HUES64 (cell line): ENCODE data around the gene CXCL11.
"Not testable (repeated sequence)": the region's sequence is repeated elsewhere in the genome, so short reads cannot be mapped to it uniquely, and the experiment has no call there.

ENCODE experiments used
- H3K27ac ChIP-seq: 2 replicates; pipeline ENCODE4 v1.7.0; 2013; ENCODE audit warnings: low read depth, low read length, inconsistent platforms
- H3K27me3 ChIP-seq: 2 replicates; pipeline ENCODE4 v1.6.1; 2013; ENCODE audit warnings: mild to moderate bottlenecking, low read length; ENCODE audit not compliant: insufficient read depth
- H3K36me3 ChIP-seq: 2 replicates; pipeline ENCODE4 v1.6.1; 2013; ENCODE audit warnings: mild to moderate bottlenecking, low read length; ENCODE audit not compliant: insufficient read depth
- H3K4me1 ChIP-seq: 2 replicates; pipeline ENCODE4 v1.6.1; 2013; ENCODE audit warnings: mild to moderate bottlenecking, low read length, moderate library complexity; ENCODE audit not compliant: insufficient read depth
- H3K4me3 ChIP-seq: 2 replicates; pipeline ENCODE4 v1.5.1; 2013; ENCODE audit warnings: mild to moderate bottlenecking, low read length, moderate library complexity
- H3K9ac ChIP-seq: 2 replicates; pipeline ENCODE4 v1.6.1; 2013; ENCODE audit warnings: mild to moderate bottlenecking, low read depth, low read length
- H3K9me3 ChIP-seq: 2 replicates; pipeline ENCODE4 v1.6.1; 2013; ENCODE audit warnings: low read depth, low read length; ENCODE audit not compliant: insufficient read depth
- WGBS: fragments of 150-250, 120-280 bp; methylation state at CpG from one replicate; pipeline ENCODE4 v1.1.7; 2013; ENCODE audit warnings: missing lambda C conversion rate; 5-methylcytosine and 5-hydroxymethylcytosine counted together

Gene CXCL11

DNA sequence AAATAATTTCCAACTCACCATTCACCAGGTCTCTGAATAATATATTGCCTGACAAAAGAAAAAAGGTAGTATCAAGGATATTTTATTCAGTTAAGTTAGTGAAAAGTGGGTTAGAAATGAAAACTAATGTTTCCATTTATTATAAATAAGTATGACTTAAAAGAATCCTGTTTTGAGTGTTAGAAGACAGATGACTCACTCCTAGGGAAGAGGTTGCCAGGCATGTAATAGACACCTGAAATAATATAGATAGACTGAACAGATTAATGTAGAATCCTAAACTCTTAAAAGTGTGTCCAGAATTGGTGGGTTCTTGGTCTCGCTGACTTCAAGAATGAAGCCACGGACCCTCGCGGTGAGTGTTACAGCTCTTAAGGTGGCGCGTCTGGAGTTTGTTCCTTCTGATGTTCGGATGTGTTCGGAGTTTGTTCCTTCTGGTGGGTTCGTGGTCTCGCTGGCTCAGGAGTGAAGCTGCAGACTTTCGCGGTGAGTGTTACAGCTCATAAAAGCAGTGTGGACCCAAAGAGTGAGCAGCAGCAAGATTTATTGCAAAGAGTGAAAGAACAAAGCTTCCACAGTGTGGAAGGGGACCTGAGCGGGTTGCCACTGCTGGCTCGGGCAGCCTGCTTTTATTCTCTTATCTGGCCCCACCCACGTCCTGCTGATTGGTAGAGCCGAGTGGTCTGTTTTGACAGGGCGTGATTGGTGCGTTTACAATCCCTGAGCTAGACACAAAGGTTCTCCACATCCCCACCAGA lies 6.5 kb upstream of the CXCL11 start:
- not testable (repeated sequence) for H3K27me3 ChIP-seq, H3K27ac ChIP-seq, H3K4me1 ChIP-seq, H3K36me3 ChIP-seq, H3K4me3 ChIP-seq, H3K9ac ChIP-seq, H3K9me3 ChIP-seq
- 95% methylated on average over 15 of the region's 18 CpGs for WGBS

DNA sequence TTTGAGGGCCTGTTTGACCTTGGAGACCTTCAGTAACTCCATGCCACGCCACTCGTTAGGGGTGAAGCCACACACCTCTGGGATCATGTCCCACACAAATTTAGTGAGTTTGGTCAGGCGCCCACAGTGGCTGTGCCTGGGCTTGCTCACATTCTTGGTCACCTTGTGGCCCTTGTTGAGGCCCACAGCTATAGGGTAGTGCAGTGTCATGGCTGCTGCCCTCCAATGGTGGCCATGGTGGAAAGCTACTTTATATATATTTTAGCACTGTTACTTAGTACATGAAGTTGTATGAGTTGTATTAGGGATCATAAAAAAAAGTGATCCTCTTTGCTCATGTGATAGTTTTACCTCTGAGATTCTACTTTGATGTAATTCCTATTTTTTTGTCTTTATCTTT lies 985 bp upstream of the CXCL11 start:
- no peak overlapping the region for H3K4me3 ChIP-seq
- H3K27ac ChIP-seq = no peak overlapping the region
- H3K9me3 ChIP-seq = no peaks in the 10 kb centered on the region
- H3K27me3 ChIP-seq = no peaks in the 10 kb centered on the region
- no peak overlapping the region for H3K9ac ChIP-seq
- no peaks in the 10 kb centered on the region for H3K36me3 ChIP-seq
- WGBS = 95% methylated on average over 3 of the region's 3 CpGs
- H3K4me1 ChIP-seq = no peaks in the 10 kb centered on the region

DNA sequence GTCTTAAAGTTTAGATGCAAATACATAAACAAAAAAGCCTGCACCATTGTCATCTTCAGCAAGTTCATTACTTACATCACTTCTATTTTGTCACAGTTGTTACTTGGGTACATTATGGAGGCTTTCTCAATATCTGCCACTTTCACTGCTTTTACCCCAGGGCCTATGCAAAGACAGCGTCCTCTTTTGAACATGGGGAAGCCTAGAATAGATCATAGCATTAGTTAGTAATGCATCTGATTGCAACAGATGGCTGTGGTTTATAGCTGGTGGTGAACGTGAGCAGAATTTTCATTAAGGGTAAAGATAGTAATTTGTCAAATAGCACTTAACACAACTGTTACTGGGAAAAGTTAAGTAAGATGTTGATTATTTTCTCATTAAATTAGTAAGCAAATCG lies 729 bp downstream of the CXCL11 start:
- H3K4me3 ChIP-seq = no peak overlapping the region
- H3K9me3 ChIP-seq = no peaks in the 10 kb centered on the region
- WGBS = 85% methylated on average over 3 of the region's 3 CpGs
- no peak overlapping the region for H3K9ac ChIP-seq
- H3K36me3 ChIP-seq = no peaks in the 10 kb centered on the region
- H3K27ac ChIP-seq = no peak overlapping the region
- H3K27me3 ChIP-seq = no peaks in the 10 kb centered on the region
- no peaks in the 10 kb centered on the region for H3K4me1 ChIP-seq

DNA sequence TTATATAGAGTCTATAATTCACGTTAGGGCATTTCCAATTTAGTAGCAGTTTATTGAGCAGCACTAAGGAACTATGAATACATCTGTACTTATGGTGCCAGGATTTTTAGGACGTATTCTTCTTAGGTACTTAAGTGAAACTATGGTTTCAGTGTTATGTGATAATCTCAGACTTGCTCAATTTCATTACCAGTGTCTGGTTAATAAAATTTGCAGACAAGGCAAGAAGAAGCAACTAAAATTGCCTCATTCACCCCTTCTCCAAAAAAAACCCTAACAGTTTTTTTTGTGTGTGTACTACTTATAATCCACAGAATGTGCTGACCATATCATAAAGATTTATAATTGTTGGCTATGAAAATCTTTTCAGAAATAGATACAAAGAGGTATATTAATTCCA lies 6.6 kb downstream of the CXCL11 start:
- Histone ChIP-seq H3K4me1 (no peaks in the 10 kb centered on the region), H3K4me3 (no peak overlapping the region), H3K36me3 (no peaks in the 10 kb centered on the region), H3K9me3 (no peaks in the 10 kb centered on the region), H3K27ac (no peak overlapping the region), H3K27me3 (no peaks in the 10 kb centered on the region), H3K9ac (no peak overlapping the region)
- 86% methylated on average over 2 of the region's 2 CpGs for WGBS

GRCh38 chr4:76028350-76028765 lies 7.5 kb downstream of the CXCL11 start:
- H3K9me3 ChIP-seq = no peaks in the 10 kb centered on the region
- no peak overlapping the region for H3K4me3 ChIP-seq
- no peak overlapping the region for H3K27ac ChIP-seq
- no peaks in the 10 kb centered on the region for H3K36me3 ChIP-seq
- no peaks in the 10 kb centered on the region for H3K27me3 ChIP-seq
- no peak overlapping the region for H3K9ac ChIP-seq
- no peaks in the 10 kb centered on the region for H3K4me1 ChIP-seq
- 89% methylated on average over 6 of the region's 6 CpGs for WGBS

DNA sequence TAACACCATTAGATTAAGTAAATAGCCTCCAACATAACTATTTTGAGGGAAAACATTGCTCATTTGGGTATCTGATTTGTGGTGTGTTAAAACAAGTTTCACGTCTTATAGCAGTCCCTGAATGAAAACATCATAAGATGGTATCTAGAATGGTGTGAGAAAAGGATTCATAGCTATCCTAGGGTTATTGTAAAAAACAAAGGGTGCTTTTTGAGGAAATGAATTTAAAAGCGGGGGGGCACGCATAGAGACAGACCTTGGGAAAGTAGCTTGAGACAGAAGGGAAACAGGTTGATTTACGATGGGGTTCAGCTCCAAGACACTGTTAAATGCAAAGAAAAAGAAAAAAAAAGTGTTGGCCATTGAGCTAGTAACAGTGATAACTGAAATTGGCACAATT lies 11.8 kb downstream of the CXCL11 start:
- no peaks in the 10 kb centered on the region for H3K4me1 ChIP-seq
- H3K36me3 ChIP-seq = no peaks in the 10 kb centered on the region
- no peak overlapping the region for H3K9ac ChIP-seq
- no peaks in the 10 kb centered on the region for H3K27me3 ChIP-seq
- no peaks in the 10 kb centered on the region for H3K9me3 ChIP-seq
- H3K27ac ChIP-seq = no peak overlapping the region
- no peak overlapping the region for H3K4me3 ChIP-seq
- WGBS = 93% methylated on average over 4 of the region's 4 CpGs

GRCh38 chr4:76023389-76023788 lies 12.5 kb downstream of the CXCL11 start, which contains the start of gene CXCL10:
CXCL10 (minus strand) TSS chr4:76023497; CDS start chr4:76023431, 66 bp downstream.
- no peaks in the 10 kb centered on the region for H3K36me3 ChIP-seq
- 51% methylated on average over 2 of the region's 3 CpGs for WGBS
- no peaks in the 10 kb centered on the region for H3K27me3 ChIP-seq

DNA sequence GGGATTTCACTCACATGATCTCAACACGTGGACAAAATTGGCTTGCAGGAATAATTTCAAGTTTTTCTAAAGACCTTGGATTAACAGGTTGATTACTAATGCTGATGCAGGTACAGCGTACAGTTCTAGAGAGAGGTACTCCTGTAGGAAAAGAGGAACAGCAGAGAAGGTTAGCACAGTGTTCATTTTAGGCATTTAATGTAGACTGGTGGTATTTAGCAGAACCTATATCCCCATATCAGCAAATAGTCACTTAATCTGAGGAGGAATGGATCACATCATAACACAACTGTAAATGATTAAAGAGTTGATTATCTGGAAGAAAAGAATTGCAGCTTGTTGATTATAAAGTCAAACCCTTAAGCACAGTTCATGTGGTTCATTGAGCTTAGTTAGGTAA lies 13.2 kb downstream of the CXCL11 start:
- no peak overlapping the region for H3K27ac ChIP-seq
- no peak overlapping the region for H3K4me3 ChIP-seq

More at GRCh38 chr4:76023389-76023788, 12.5 kb downstream of the CXCL11 start, which contains the start of gene CXCL10:
- Histone ChIP-seq H3K4me3 (no peak within 1 kb of the TSS), H3K9ac (no peak within 1 kb of the TSS), H3K4me1 (no peaks in the 10 kb centered on the region), H3K27ac (no peak within 1 kb of the TSS), H3K9me3 (no peaks in the 10 kb centered on the region)

GRCh38 chr4:76022031-76022430 lies 13.8 kb downstream of the CXCL11 start:
- Histone ChIP-seq H3K9ac (no peak overlapping the region), H3K4me3 (no peak overlapping the region), H3K27me3 (no peaks in the 10 kb centered on the region), H3K9me3 (no peaks in the 10 kb centered on the region), H3K36me3 (no peaks in the 10 kb centered on the region), H3K27ac (no peak overlapping the region), H3K4me1 (no peaks in the 10 kb centered on the region)
- WGBS = 92% methylated on average over 3 of the region's 4 CpGs

More for the DNA sequence above, 13.2 kb downstream of the CXCL11 start:
- Histone ChIP-seq H3K9me3 (no peaks in the 10 kb centered on the region), H3K9ac (no peak overlapping the region), H3K36me3 (no peaks in the 10 kb centered on the region), H3K4me1 (no peaks in the 10 kb centered on the region), H3K27me3 (no peaks in the 10 kb centered on the region)
- WGBS = 90% methylated on average over 2 of the region's 2 CpGs

DNA sequence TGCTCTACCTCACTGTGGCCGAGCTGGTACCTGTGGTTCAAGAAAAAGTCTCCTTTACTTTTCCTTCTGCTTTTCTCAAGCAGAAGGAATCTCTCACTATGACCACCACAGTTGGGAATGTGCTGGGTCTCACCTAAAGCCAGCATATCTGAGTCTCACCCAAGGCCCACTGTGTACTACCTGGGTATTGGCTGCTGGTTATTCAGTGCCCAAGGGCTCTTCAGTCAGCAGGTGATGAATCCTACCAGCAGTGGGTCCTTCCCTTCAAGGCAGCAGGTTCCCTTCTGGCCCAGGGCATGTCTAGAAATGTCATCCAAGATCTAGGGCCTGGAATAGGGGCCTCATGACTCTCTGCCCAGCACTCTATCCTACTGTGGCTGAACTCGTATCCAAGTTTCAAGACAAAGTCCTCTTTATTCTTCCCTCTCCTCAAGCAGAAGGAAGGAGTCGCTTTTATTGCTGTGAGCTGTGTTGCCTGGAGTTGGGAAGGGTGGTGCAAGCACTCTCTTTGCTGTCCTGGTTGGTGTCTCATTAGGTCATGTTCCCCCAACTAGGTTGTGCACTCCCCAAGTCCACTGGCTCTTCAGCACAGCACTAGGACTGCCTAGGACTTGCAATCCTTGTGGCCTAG lies 18.7 kb downstream of the CXCL11 start:
- Histone ChIP-seq H3K36me3 (no peaks in the 10 kb centered on the region), H3K4me3 (no peak overlapping the region), H3K9ac (no peak overlapping the region), H3K27me3 (no peaks in the 10 kb centered on the region), H3K9me3 (no peaks in the 10 kb centered on the region), H3K27ac (no peak overlapping the region), H3K4me1 (peaks cover 7% of the 10 kb centered on the region)
- WGBS = 94% methylated on average over 3 of the region's 3 CpGs

GRCh38 chr4:76016393-76016792 lies 19.5 kb downstream of the CXCL11 start:
- H3K27me3 ChIP-seq = no peaks in the 10 kb centered on the region; the same call in 1 of the 2 replicates
- no peak overlapping the region for H3K4me3 ChIP-seq
- H3K27ac ChIP-seq = no peak overlapping the region
- H3K9me3 ChIP-seq = no peaks in the 10 kb centered on the region
- H3K36me3 ChIP-seq = no peaks in the 10 kb centered on the region
- peaks cover 13% of the 10 kb centered on the region for H3K4me1 ChIP-seq
- no peak overlapping the region for H3K9ac ChIP-seq
- 82% methylated on average over 2 of the region's 2 CpGs for WGBS
